Measurements from ENCODE around the gene TRIM16.
"Not testable (repeated sequence)": the region's sequence is repeated elsewhere in the genome, so short reads cannot be mapped to it uniquely, and the experiment has no call there.

GRCh38 chr17:15590844-15591243 lies 93.3 kb downstream of the TRIM16 start:
- TF ChIP-seq CTCF, POLR2A, POLR2AphosphoS5 (IDR thresholded peaks at IDR 0.05): not testable (repeated sequence)

All from suprapubic skin (tissue), 4 donors.